K562 (cell line): ENCODE measurements around the gene ZNF71. TPM values are rescaled to one million over a fixed set of nuclear protein-coding genes. Genes with fewer than 3 reads are reported as not detected.

ENCODE experiments used
- ATAC-seq: fragments of 200-7000 bp; cut with Tn5 transposase; 3 replicates; pipeline ENCODE4 v1.9.1; 2020; ENCODE audit warnings: moderate library complexity
- BruUV-seq: library from RNA; stranded (reverse); fragments of 400-500 nt; replicated peaks from 2 replicates; lab custom pipeline; 2021; lab: Mats Ljungman, UMichigan
- CTCF ChIA-PET: fragments of 300-600 bp; formaldehyde crosslinking; extraction: SDS; loops from one replicate; lab custom pipeline; 2021; ENCODE audit warnings: low intra/inter-chr PET ratio; lab: Yijun Ruan, JAX
- POLR2A ChIA-PET: fragments of 300-600, 350-650 bp; sonication (Branson Sonifier 250); formaldehyde crosslinking; extraction: SDS; loops from one replicate; lab custom pipeline; 2021; ENCODE audit warnings: antibody characterized with exemption, inconsistent platforms; lab: Yijun Ruan, JAX
- DNase-seq, 4 experiments: peaks; one replicate each; pipeline versions ENCODE4 v3.0.0 to v3.0.0-alpha.2; 2011 to 2018; ENCODE audit warnings: low spot score in 3 of 4, mixed read lengths in 3 of 4; ENCODE audit errors: extremely low read depth in 1 of 4
- FAIRE-seq: peaks from 2 replicates; lab custom pipeline; 2011; peaks lifted over from hg19 to GRCh38; lab: Jason Lieb, UNC
- H2AFZ ChIP-seq: 2 replicates; pipeline ENCODE4 v1.6.0; 2011; ENCODE audit warnings: low read depth, low read length, control low read depth, inconsistent platforms
- H3K27ac ChIP-seq: fragments of 200-600 bp; 3 replicates; pipeline ENCODE4 v1.8.0; 2011; ENCODE audit warnings: low read depth, mild to moderate bottlenecking, control low read depth, inconsistent platforms, low read length, moderate library complexity, mixed read lengths; ENCODE audit errors: extremely low read depth
- H3K27me3 ChIP-seq, 2 experiments: fragments of 300-600 bp in 1 of 2; 2 replicates in 1 of 2; 3 replicates in 1 of 2; pipeline versions ENCODE4 v1.6.0 to v1.8.0; 2011; ENCODE audit warnings: inconsistent platforms in 2 of 2, low read length in 2 of 2, mild to moderate bottlenecking in 1 of 2, mixed read lengths in 1 of 2, moderate library complexity in 1 of 2; ENCODE audit not compliant: control insufficient read depth in 2 of 2, insufficient read depth in 2 of 2
- H3K36me3 ChIP-seq: fragments of 300-600 bp; 3 replicates; pipeline ENCODE4 v1.8.0; 2011; ENCODE audit warnings: mild to moderate bottlenecking, low read length, inconsistent platforms; ENCODE audit not compliant: control insufficient read depth, insufficient read depth
- H3K4me1 ChIP-seq, 2 experiments: fragments of 200-600 bp in 1 of 2; replicated peaks in 1 of 2; 2 replicates in 1 of 2; 3 replicates in 1 of 2; pipeline versions ENCODE4 v1.5.1 to v1.8.0; 2011; ENCODE audit warnings: inconsistent platforms in 2 of 2, low read length in 2 of 2, mild to moderate bottlenecking in 1 of 2, mixed read lengths in 1 of 2, moderate library complexity in 1 of 2; ENCODE audit not compliant: control insufficient read depth in 2 of 2, insufficient read depth in 2 of 2
- H3K4me2 ChIP-seq: 2 replicates; pipeline ENCODE4 v1.6.1; 2011; ENCODE audit warnings: low read length, control low read depth, inconsistent platforms, mixed read lengths; ENCODE audit not compliant: insufficient read depth
- H3K4me3 ChIP-seq: fragments of 200-600 bp; sonication (generic), shearing (Covaris generic); 2 replicates; pipeline ENCODE4 v1.5.1; 2016; ENCODE audit warnings: control low read depth, inconsistent platforms
- H3K79me2 ChIP-seq: fragments of 200-600 bp; 3 replicates; pipeline ENCODE4 v1.8.0; 2011; ENCODE audit warnings: low read length, inconsistent platforms; ENCODE audit not compliant: control insufficient read depth, insufficient read depth
- H3K9ac ChIP-seq, 2 experiments: 2 replicates each; pipeline versions ENCODE4 v1.6.0 to v1.6.1; 2011; ENCODE audit warnings: low read depth in 2 of 2, low read length in 2 of 2, control low read depth in 1 of 2, inconsistent platforms in 1 of 2, mild to moderate bottlenecking in 1 of 2, mixed read lengths in 1 of 2; ENCODE audit not compliant: insufficient read depth in 1 of 2
- H3K9me1 ChIP-seq: one replicate; pipeline ENCODE4 v1.6.0; 2011; ENCODE audit warnings: inconsistent platforms, mild to moderate bottlenecking, low read length, moderate library complexity; ENCODE audit not compliant: control insufficient read depth, insufficient read depth
- H3K9me3 ChIP-seq: replicated peaks from 2 replicates; pipeline ENCODE4 v1.5.1; 2011; ENCODE audit warnings: low read depth, low read length, inconsistent platforms; ENCODE audit not compliant: control insufficient read depth, insufficient read depth
- H4K20me1 ChIP-seq: replicated peaks from 2 replicates; pipeline ENCODE4 v1.6.1; 2011; ENCODE audit warnings: low read length, inconsistent platforms, mixed read lengths; ENCODE audit not compliant: control insufficient read depth, insufficient read depth
- BCL6 ChIP-seq: fragments of 250-450 bp; sonication (Bioruptor Pico); IDR thresholded peaks from 2 replicates; pipeline ENCODE4 v1.4.0; 2020
- CCAR2 ChIP-seq: fragments of 200-400 bp; formaldehyde crosslinking; IDR thresholded peaks from 2 replicates; pipeline ENCODE4 v1.6.1; 2017; ENCODE audit warnings: mild to moderate bottlenecking, low read depth, low read length
- CTBP1 ChIP-seq: fragments of 450-650 bp; IDR thresholded peaks from 2 replicates; pipeline ENCODE4 v1.6.1; 2016; ENCODE audit warnings: borderline replicate concordance
- EGR1 ChIP-seq: fragments of 450-650 bp; conservative IDR thresholded peaks from 2 replicates; pipeline ENCODE4 v1.6.1; 2017; ENCODE audit warnings: mild to moderate bottlenecking
- HCFC1 ChIP-seq: IDR thresholded peaks from 2 replicates; pipeline ENCODE4 v1.6.1; 2012; ENCODE audit warnings: low read depth, low read length, improper control_type of control experiment
- MBD2 ChIP-seq: sonication (generic); IDR thresholded peaks from 2 replicates; pipeline ENCODE4 v1.6.1; 2016; ENCODE audit warnings: low read depth, borderline replicate concordance
- ZFX ChIP-seq: sonication (generic); formaldehyde crosslinking; IDR thresholded peaks from 2 replicates; pipeline ENCODE4 v1.8.0; 2022; ENCODE audit warnings: mild to moderate bottlenecking, missing genetic modification reagents, moderate library complexity
- ZNF23 ChIP-seq: fragments of 250-450 bp; sonication (Bioruptor Pico); IDR thresholded peaks from 2 replicates; pipeline ENCODE4 v1.4.0; 2020; ENCODE audit warnings: mild to moderate bottlenecking
- ZNF41 ChIP-seq: fragments of 250-450 bp; sonication (Bioruptor Pico); conservative IDR thresholded peaks from 2 replicates; pipeline ENCODE4 v1.4.0; 2020; ENCODE audit warnings: mild to moderate bottlenecking
- WGBS: fragments of 100-300 bp; shearing (Covaris generic); methylation state at CpG from one replicate; pipeline ENCODE4 v1.1.6; 2016; ENCODE audit warnings: low coverage, mixed read lengths; ENCODE audit not compliant: insufficient coverage; ENCODE audit errors: missing lambda C conversion rate; 5-methylcytosine and 5-hydroxymethylcytosine counted together
- in situ Hi-C: fragments of 300-500 bp; cut with MboI; formaldehyde crosslinking; loops from 4 replicates; pipeline ENCODE4 v1.15.0; 2018; ENCODE audit warnings: inconsistent platforms, mixed read lengths
- intact Hi-C: fragments of 100-400 bp; cut with micrococcal nuclease; formaldehyde crosslinking; loops from 2 replicates; pipeline ENCODE4 v1.14.2; 2022
- polyA plus RNA-seq, 8 experiments: library from polyadenylated mRNA; depleted of rRNA in 4 of 8; stranded (reverse) in 5 of 8; unstranded in 3 of 8; fragments of >200 nt; fragmentation: Nextera tagmentation in 2 of 8; fragmentation: Illumina TruSeq in 1 of 8; extraction: Ambion mirVana in 2 of 8; extraction: Trizol in 1 of 8; gene quantifications; 2 replicates each; pipeline versions ENCODE4 v1.2.1 to v1.2.3, GENCODE V29; 2011 to 2014; ENCODE audit warnings: inconsistent platforms in 1 of 8, missing spikeins in 1 of 8
- total RNA-seq, 7 experiments: library from RNA; depleted of rRNA in 6 of 7; stranded (reverse); fragments of >200 nt in 6 of 7; fragmentation: Illumina TruSeq in 2 of 7; extraction: Trizol in 2 of 7; gene quantifications; 2 replicates each; pipeline versions ENCODE4 v1.2.1 to v1.2.3, GENCODE V29; 2011 to 2021; ENCODE audit warnings: low replicate concordance in 1 of 7
- TF ChIP-seq, protein P1 (sequence below): fragments of 450-650 bp; conservative IDR thresholded peaks from 2 replicates; pipeline ENCODE4 v1.6.1; 2016; ENCODE audit warnings: missing genetic modification characterization, low read depth, mild to moderate bottlenecking, missing compliant biosample characterization, moderate library complexity
- TF ChIP-seq, protein P2 (sequence below): fragments of 450-650 bp; IDR thresholded peaks from 2 replicates; pipeline ENCODE4 v1.6.1; 2017; ENCODE audit warnings: mild to moderate bottlenecking, moderate library complexity
- TF ChIP-seq, protein P3 (sequence below): fragments of 450-650 bp; IDR thresholded peaks from 2 replicates; pipeline ENCODE4 v1.6.1; 2016; ENCODE audit warnings: borderline replicate concordance

ZNF71 gene
- total and polyA plus RNA-seq, 9 of the 15 experiments (the other 6 are each of a cell fraction or from before 2014, with no cell fraction given) = 0.04 to 0.13 (median 0.06) TPM; not detected in 4

DNA sequence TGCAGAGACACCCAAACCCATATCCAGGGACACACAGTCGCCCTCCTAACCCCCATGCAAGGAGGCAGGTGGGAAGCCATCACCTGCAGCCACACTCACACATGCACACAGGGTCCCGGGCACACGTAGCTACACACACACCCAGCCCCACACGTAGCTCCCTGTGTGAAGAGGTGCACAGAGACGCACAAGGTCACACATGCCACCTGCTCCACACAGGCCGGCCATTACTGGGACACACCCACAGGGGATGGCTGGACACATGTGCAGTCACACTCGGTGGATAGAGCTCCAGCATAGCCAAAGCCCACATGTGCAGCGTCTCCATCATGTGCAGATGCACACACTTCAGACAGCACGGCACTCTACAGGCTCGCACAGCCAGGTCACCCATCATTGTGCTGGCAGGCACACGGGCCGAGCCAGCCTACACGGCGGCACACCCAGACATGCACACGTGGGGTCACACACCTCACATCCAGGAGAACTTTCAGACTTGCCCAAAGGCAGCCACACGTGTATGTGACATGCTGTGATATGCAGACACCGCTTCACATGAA lies 75.4 kb downstream of the ZNF71 start (continued):
- TF ChIP-seq MBD2 = no peak

DNA sequence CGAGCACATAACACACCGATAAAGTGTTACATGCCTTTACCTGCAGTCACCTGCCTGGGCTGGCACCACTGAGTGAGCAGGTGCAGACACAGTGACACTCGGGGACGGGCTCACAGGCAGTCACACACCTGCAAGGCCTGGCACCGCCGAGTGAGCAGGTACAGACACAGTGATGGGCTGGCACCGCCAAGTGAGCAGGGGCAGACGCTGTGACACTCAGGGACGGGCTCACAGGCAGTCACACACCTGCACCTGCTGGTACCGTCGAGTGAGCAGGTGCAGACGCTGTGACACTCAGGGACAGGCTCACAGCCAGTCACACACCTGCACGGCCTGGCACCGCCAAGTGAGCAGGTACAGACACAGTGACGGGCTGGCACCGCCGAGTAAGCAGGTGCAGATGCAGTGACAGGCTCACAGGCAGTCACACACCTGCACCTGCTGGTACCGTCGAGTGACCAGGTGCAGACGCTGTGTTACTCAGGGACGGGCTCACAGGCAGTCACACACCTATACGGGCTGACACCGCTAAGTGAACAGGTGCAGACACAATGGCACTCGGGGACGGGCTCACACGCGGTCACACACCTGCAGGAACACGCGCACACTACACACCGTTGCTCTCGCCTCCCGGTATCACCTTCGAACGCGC lies 76.0 kb downstream of the ZNF71 start:
- Histone ChIP-seq H3K4me1 (peaks cover 0 to 4% of the 10 kb centered on the region in 2 experiments; a peak in 1 of 5 replicates), H3K36me3 (no peaks in the 10 kb centered on the region), H2AFZ (no peak overlapping the region), H4K20me1 (no peaks in the 10 kb centered on the region), H3K9me1 (no peaks in the 10 kb centered on the region), H3K4me3 (no peak overlapping the region), H3K79me2 (no peaks in the 10 kb centered on the region), H3K27ac (no peak overlapping the region), H3K9me3 (no peaks in the 10 kb centered on the region; the same call in 1 of the 2 replicates), H3K9ac (no peak overlapping the region), H3K4me2 (no peak overlapping the region), H3K27me3 (no peaks in the 10 kb centered on the region)
- no peak for ATAC-seq
- POLR2A ChIA-PET = no interaction called here
- in situ Hi-C loops (no loop called here), intact Hi-C loops (no loop called here)
- 9% methylated on average over 35 of the region's 35 CpGs for WGBS
- no peak for FAIRE-seq
- no peak for DNase-seq
- no TSS peak for BruUV-seq
- TF ChIP-seq ZNF23 = no peak
- TF ChIP-seq CCAR2 = no peak
- no peak for TF ChIP-seq CTBP1
- no peak for TF ChIP-seq EGR1
- TF ChIP-seq, protein P1, sequence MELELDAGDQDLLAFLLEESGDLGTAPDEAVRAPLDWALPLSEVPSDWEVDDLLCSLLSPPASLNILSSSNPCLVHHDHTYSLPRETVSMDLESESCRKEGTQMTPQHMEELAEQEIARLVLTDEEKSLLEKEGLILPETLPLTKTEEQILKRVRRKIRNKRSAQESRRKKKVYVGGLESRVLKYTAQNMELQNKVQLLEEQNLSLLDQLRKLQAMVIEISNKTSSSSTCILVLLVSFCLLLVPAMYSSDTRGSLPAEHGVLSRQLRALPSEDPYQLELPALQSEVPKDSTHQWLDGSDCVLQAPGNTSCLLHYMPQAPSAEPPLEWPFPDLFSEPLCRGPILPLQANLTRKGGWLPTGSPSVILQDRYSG (tag) = no peak
- no peak for TF ChIP-seq ZFX (CRISPR knock-in tag)
- no peak for TF ChIP-seq BCL6 (CRISPR knock-in tag)
- TF ChIP-seq, protein P2, sequence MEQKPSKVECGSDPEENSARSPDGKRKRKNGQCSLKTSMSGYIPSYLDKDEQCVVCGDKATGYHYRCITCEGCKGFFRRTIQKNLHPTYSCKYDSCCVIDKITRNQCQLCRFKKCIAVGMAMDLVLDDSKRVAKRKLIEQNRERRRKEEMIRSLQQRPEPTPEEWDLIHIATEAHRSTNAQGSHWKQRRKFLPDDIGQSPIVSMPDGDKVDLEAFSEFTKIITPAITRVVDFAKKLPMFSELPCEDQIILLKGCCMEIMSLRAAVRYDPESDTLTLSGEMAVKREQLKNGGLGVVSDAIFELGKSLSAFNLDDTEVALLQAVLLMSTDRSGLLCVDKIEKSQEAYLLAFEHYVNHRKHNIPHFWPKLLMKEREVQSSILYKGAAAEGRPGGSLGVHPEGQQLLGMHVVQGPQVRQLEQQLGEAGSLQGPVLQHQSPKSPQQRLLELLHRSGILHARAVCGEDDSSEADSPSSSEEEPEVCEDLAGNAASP = no peak
- TF ChIP-seq ZNF41 (CRISPR knock-in tag) = no peak
- TF ChIP-seq HCFC1 = no peak
- TF ChIP-seq, protein P3, sequence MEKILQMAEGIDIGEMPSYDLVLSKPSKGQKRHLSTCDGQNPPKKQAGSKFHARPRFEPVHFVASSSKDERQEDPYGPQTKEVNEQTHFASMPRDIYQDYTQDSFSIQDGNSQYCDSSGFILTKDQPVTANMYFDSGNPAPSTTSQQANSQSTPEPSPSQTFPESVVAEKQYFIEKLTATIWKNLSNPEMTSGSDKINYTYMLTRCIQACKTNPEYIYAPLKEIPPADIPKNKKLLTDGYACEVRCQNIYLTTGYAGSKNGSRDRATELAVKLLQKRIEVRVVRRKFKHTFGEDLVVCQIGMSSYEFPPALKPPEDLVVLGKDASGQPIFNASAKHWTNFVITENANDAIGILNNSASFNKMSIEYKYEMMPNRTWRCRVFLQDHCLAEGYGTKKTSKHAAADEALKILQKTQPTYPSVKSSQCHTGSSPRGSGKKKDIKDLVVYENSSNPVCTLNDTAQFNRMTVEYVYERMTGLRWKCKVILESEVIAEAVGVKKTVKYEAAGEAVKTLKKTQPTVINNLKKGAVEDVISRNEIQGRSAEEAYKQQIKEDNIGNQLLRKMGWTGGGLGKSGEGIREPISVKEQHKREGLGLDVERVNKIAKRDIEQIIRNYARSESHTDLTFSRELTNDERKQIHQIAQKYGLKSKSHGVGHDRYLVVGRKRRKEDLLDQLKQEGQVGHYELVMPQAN = no peak
- CTCF ChIA-PET = no interaction called here
